ENCODE results near the gene GON7.

Gene GON7

DNA sequence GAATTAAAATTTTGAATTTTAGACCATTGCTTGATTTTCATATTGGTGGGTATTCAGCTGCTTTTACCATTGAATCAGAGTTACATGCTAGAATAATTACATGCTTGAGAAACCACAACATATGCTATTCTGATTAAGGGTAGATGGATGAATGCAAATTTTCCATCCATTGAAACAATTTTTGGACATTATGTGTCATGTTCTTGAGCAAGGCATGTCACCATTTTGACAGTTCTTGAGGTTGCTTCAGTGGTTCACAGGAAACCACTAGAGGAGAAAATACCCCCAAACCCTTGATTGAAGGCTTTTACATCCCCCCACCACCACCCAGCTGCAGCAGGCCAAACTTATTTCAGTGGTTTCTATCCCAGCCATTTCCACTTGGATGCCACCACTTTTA is 13.6 kb upstream of the GON7 start:
- TF ChIP-seq CTCF (IDR thresholded peaks at IDR 0.05; ENCODE audit: low read depth, low read length, missing control alignments): no peak
- no peak for DNase-seq (ENCODE audit: low read depth)
- no peak overlapping the region for H3K4me3 ChIP-seq (ENCODE audit: low read depth, low read length)

- peak; percentile 59 for DNase-seq (ENCODE audit: low read depth)
- no peak overlapping the region for H3K4me3 ChIP-seq (ENCODE audit: low read depth, low read length)
- peak; percentile 69 for TF ChIP-seq CTCF (IDR thresholded peaks at IDR 0.05; ENCODE audit: low read depth, low read length, missing control alignments)
Measured at GRCh38 chr14:93219103-93219726, 12.3 kb upstream of the GON7 start.

- TF ChIP-seq CTCF (IDR thresholded peaks at IDR 0.05; ENCODE audit: low read depth, low read length, missing control alignments): no peak
- no peak overlapping the region for H3K4me3 ChIP-seq (ENCODE audit: low read depth, low read length)
- DNase-seq (ENCODE audit: low read depth): no peak
Measured at GRCh38 chr14:93214598-93214997, 7.7 kb upstream of the GON7 start.

DNA sequence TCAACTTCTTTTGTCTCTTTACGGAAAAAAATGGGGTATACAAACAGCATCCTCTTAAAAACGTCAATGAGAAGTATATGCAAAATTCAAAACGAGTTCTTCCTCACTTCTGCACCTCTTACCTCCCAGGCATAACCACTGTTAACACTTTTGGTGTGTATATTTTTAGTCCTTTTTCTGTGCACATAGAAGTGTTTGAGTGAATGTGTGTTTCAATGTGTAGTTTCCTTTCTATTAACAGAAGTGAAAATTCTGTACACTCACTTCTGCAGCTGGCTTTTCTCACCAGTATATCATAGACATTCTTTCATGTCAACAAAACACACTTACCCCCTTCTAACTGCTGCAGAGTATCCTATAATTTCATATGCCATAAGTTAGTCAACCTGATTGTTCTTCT is 5.6 kb upstream of the GON7 start:
- no peak for TF ChIP-seq CTCF (IDR thresholded peaks at IDR 0.05; ENCODE audit: low read depth, low read length, missing control alignments)
- H3K4me3 ChIP-seq (ENCODE audit: low read depth, low read length): no peak overlapping the region
- DNase-seq (ENCODE audit: low read depth): peak; percentile 55

DNA sequence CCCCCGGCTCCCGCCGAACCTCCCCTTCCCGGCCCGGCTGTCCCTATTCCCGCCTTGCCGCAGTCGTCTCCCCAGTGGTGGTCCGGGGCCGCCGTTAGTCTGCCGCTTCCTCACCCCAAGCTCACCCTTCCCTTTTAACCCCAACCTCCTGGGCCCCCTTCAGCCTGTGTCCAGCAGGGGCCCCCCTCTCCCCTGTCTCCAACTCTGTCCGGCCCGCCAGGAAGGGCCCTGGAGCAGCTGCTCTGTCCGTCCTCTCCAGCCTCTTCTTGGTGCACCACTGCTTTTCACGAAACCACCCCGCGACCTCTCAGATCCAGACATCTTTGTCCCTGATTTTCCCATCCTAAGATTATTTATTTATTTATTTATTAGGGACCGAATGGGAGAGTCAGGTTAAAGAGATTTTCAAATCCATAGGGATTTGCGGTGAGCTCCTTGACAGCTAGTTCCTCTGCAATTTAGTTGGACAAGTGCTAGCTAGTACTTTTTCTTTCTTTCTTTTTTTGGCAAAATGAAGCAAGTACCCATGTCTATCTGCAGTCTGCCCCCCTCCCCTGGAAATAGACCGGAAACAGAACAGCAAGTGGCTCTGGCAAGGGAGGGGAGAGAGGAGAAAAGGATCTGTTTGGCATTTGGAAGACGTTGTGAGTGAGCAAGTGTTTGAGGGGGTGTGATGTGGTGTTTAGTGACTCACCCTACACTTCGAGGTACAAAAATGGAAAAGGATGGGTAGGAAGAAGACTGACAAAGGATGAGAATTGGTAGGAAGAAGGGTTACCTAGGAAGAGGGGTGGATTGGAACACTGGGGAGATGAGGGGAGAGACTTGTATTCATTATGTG is 823 bp upstream of the GON7 start:
- DNase-seq (ENCODE audit: low read depth): no peak
- H3K4me3 ChIP-seq (ENCODE audit: low read depth, low read length): peak overlapping the region; percentile 65

DNA sequence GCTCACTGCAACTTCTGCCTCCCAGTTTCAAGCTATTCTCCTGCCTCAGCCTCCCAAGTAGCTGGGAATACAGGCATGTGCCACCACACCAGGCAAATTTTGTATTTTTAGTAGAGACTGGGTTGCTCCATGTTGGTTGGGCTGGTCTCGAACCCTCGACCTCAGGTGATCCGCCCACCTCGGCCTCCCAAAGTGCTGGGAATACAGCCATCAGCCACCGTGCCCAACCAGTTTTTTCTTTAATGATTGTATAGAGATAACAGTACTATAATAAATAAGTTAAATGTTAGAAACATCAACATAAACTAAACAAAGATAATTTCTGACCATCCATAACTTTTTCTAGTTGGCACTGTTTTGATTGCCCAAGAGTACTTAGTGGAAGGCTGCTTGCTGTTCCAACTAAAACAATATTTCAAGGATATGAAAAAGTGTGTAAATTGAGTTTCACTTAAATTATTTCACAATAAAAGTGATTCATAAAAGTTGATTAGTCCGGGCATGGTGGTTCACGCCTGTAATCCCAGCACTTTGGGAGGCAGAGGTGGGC is 5.6 kb downstream of the GON7 start:
- H3K4me3 ChIP-seq (ENCODE audit: low read depth, low read length): no peak overlapping the region
- no peak for DNase-seq (ENCODE audit: low read depth)
- no peak for TF ChIP-seq CTCF (IDR thresholded peaks at IDR 0.05; ENCODE audit: low read depth, low read length, missing control alignments)

More for the DNA sequence above, 823 bp upstream of the GON7 start:
- TF ChIP-seq CTCF (IDR thresholded peaks at IDR 0.05; ENCODE audit: low read depth, low read length, missing control alignments): peak; percentile 48
